ENCODE results near the gene ZNF423.
"Not testable (repeated sequence)": the region's sequence is repeated elsewhere in the genome, so short reads cannot be mapped to it uniquely, and the experiment has no call there.

ZNF423 gene

GRCh38 chr16:49681217-49681883 is 174.6 kb downstream of the ZNF423 start:
- no peak for TF ChIP-seq CTCF (IDR thresholded peaks at IDR 0.05; ENCODE audit: insufficient read depth, missing control alignments)
- FAIRE-seq, result no peak
- DNase-seq (ENCODE audit: insufficient read length, low spot score), result no peak

GRCh38 chr16:49679095-49679494 is 176.8 kb downstream of the ZNF423 start:
- DNase-seq (ENCODE audit: insufficient read length, low spot score), result no peak
- no peak for FAIRE-seq
- no peak for TF ChIP-seq CTCF (IDR thresholded peaks at IDR 0.05; ENCODE audit: insufficient read depth, missing control alignments)

- not testable (repeated sequence) for DNase-seq (ENCODE audit: insufficient read length, low spot score); FAIRE-seq
These were observed 178.3 kb downstream of the ZNF423 start for GRCh38 chr16:49677661-49678060.

GRCh38 chr16:49675413-49675812 is 180.5 kb downstream of the ZNF423 start:
- FAIRE-seq, result no peak
- no peak for TF ChIP-seq CTCF (IDR thresholded peaks at IDR 0.05; ENCODE audit: insufficient read depth, missing control alignments)
- DNase-seq (ENCODE audit: insufficient read length, low spot score), result no peak

- DNase-seq (ENCODE audit: insufficient read length, low spot score) (no peak), FAIRE-seq (no peak)
- TF ChIP-seq CTCF (IDR thresholded peaks at IDR 0.05; ENCODE audit: insufficient read depth, missing control alignments), result no peak
These were observed 180.9 kb downstream of the ZNF423 start for GRCh38 chr16:49674990-49675389.

- no peak for TF ChIP-seq CTCF (IDR thresholded peaks at IDR 0.05; ENCODE audit: insufficient read depth, missing control alignments)
- no peak for DNase-seq (ENCODE audit: insufficient read length, low spot score)
- FAIRE-seq, result no peak
These were observed 181.5 kb downstream of the ZNF423 start for GRCh38 chr16:49674351-49674851.

- TF ChIP-seq CTCF (IDR thresholded peaks at IDR 0.05; ENCODE audit: insufficient read depth, missing control alignments), result no peak
- no peak for FAIRE-seq
- no peak for DNase-seq (ENCODE audit: insufficient read length, low spot score)
These were observed 182.5 kb downstream of the ZNF423 start for GRCh38 chr16:49673442-49673841.
